Parathyroid adenoma (tissue), 2 donors: Measurements from ENCODE around the gene OR2AJ1.
A peak's percentile ranks its signal among the peaks of the same experiment; 100 is the strongest.
"Not testable (repeated sequence)": the region's sequence is repeated elsewhere in the genome, so short reads cannot be mapped to it uniquely, and the experiment has no call there.

Experiments
- H2AFZ ChIP-seq: fragments of 300-600 bp; sonication (generic); one replicate; pipeline ENCODE4 v1.7.0; 2017; ENCODE audit warnings: antibody characterized with exemption, mild to moderate bottlenecking
- H3K27ac ChIP-seq: fragments of 300-600 bp; sonication (generic); one replicate; pipeline ENCODE4 v1.7.0; 2017
- H3K27me3 ChIP-seq: fragments of 300-600 bp; sonication (generic); one replicate; pipeline ENCODE4 v1.7.0; 2017; ENCODE audit warnings: low read length; ENCODE audit not compliant: control insufficient read depth, insufficient read depth
- H3K36me3 ChIP-seq: fragments of 300-600 bp; sonication (generic); one replicate; pipeline ENCODE4 v1.7.0; 2017; ENCODE audit warnings: low read length; ENCODE audit not compliant: control insufficient read depth, insufficient read depth
- H3K4me1 ChIP-seq: fragments of 300-600 bp; sonication (generic); one replicate; pipeline ENCODE4 v1.7.0; 2017; ENCODE audit warnings: control low read depth
- H3K4me2 ChIP-seq: fragments of 300-600 bp; sonication (generic); one replicate; pipeline ENCODE4 v1.7.0; 2017; ENCODE audit warnings: low read length
- H3K4me3 ChIP-seq: fragments of 300-600 bp; sonication (generic); one replicate; pipeline ENCODE4 v1.7.0; 2017; ENCODE audit warnings: low read depth, low read length
- H3K79me2 ChIP-seq: fragments of 300-600 bp; sonication (generic); one replicate; pipeline ENCODE4 v1.7.0; 2017; ENCODE audit warnings: control low read depth
- H3K9ac ChIP-seq: fragments of 300-600 bp; sonication (generic); one replicate; pipeline ENCODE4 v1.7.0; 2017; ENCODE audit warnings: mild to moderate bottlenecking
- H3K9me3 ChIP-seq: fragments of 300-600 bp; sonication (generic); one replicate; pipeline ENCODE4 v1.7.0; 2017; ENCODE audit warnings: low read length; ENCODE audit not compliant: control insufficient read depth
- CTCF ChIP-seq: fragments of 300-600 bp; sonication (generic); IDR thresholded peaks from one replicate; pipeline ENCODE4 v1.7.0; 2017; ENCODE audit warnings: antibody characterized with exemption, mild to moderate bottlenecking
- donor health status: primary hyperparathyroidism.

The OR2AJ1 gene

DNA sequence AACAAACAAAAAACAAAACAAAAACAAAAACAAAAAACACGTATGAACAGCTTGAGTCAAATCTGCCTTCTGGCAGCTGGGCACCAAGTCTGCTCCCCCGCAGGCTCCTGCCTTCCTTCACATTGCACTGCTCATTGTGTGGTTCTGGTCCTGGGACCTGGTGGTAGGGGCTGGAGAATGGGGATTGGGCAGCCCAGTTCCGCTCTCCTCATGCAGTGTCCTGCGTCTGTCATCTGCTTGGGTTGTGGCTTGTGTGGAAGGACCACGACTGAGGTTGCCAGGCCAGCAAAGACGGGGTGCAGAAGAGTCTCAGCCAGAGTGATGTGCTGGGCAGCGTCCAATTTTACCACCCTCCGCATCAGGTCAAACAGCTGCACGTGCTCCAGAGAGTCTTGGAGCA lies 11.1 kb downstream of the OR2AJ1 start:
- H3K9ac ChIP-seq: no peak overlapping the region
- H3K9me3 ChIP-seq: no peaks in the 10 kb centered on the region
- H3K4me1 ChIP-seq: no peaks in the 10 kb centered on the region
- H3K79me2 ChIP-seq: no peaks in the 10 kb centered on the region
- no peak for TF ChIP-seq CTCF
- no peak overlapping the region for H3K4me3 ChIP-seq
- no peaks in the 10 kb centered on the region for H3K27me3 ChIP-seq
- H3K27ac ChIP-seq: no peak overlapping the region
- no peaks in the 10 kb centered on the region for H3K36me3 ChIP-seq
- no peak overlapping the region for H2AFZ ChIP-seq
- no peak overlapping the region for H3K4me2 ChIP-seq

DNA sequence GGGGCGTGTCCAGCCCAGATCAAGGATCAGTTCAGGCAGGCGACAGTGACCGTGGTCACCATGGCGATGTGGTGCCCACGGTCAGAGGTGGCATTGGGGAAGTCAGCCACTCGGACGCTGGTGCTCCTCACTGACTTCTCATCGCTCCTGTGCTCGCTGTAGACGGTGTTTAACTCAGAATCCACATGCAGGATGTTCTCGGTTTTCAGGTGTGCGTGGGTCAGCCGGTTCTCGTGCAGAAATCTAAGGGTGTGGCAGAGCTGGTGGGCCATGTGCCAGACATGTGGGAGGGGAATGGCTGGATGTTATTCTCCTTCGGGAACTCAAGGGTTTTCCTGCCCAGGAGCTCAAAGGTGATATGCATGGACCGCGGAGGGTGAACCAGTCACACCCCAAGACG lies 11.7 kb downstream of the OR2AJ1 start:
- Histone ChIP-seq H3K9me3 (no peaks in the 10 kb centered on the region), H2AFZ (no peak overlapping the region), H3K27me3 (no peaks in the 10 kb centered on the region), H3K4me3 (no peak overlapping the region), H3K4me2 (no peak overlapping the region), H3K27ac (no peak overlapping the region), H3K9ac (no peak overlapping the region), H3K36me3 (no peaks in the 10 kb centered on the region), H3K4me1 (no peaks in the 10 kb centered on the region), H3K79me2 (no peaks in the 10 kb centered on the region)
- TF ChIP-seq CTCF: no peak

- not testable (repeated sequence) for H3K27ac ChIP-seq, H3K9ac ChIP-seq
- peak overlapping the region; percentile 39 for H3K4me3 ChIP-seq
Measured at GRCh38 chr1:247936965-247937734, 12.5 kb downstream of the OR2AJ1 start.

DNA sequence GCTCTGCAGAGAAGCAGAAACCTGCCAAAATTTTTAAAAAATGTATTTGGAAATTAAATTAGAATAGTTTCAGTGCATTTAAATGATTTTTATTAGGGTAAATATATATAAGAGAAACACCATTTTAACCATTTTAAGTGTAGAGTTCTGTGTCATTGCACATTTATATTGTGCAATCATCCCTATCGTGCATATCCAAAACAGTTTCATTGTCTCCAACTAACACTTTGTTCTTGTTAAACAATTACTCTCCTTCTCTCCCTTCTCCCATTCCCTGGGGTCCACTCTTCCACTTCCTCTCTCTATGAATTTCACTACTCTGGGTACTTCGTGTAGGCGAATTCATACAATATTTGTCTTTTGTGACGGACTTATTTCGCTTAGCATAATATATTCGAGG lies 17.9 kb downstream of the OR2AJ1 start:
- H3K4me2 ChIP-seq: no peak overlapping the region
- H3K9me3 ChIP-seq: no peaks in the 10 kb centered on the region
- no peaks in the 10 kb centered on the region for H3K4me1 ChIP-seq
- H3K27ac ChIP-seq: no peak overlapping the region
- H3K79me2 ChIP-seq: no peaks in the 10 kb centered on the region
- no peak for TF ChIP-seq CTCF
- H3K36me3 ChIP-seq: no peaks in the 10 kb centered on the region
- H3K4me3 ChIP-seq: no peak overlapping the region
- H3K9ac ChIP-seq: no peak overlapping the region
- H3K27me3 ChIP-seq: no peaks in the 10 kb centered on the region
- H2AFZ ChIP-seq: no peak overlapping the region

More at GRCh38 chr1:247936965-247937734, 12.5 kb downstream of the OR2AJ1 start:
- H2AFZ ChIP-seq, H3K9me3 ChIP-seq, H3K36me3 ChIP-seq, H3K4me1 ChIP-seq, H3K79me2 ChIP-seq, H3K27me3 ChIP-seq: not testable (repeated sequence)
- H3K4me2 ChIP-seq: peak overlapping the region; percentile 66

DNA sequence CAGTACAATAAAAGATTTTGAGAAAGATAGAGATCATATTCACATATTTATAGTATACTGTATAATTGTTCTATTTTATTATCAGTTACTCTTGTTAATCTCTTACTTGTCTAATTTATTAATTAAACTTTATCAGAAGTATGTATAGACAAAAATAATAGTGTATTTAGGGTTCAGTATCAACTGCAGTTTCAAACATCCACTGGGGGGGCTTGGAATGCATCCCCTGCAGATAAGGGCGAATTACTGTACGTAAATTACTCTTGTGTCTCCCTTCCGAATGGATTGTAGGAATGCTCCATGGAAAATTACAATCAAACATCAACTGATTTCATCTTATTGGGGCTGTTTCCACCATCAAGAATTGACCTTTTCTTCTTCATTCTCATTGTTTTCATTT lies 23.9 kb downstream of the OR2AJ1 start, which contains the start of gene OR2L8:
TSS of gene OR2L8 (plus strand) at position 301 of the 400 bp plus-strand sequence. CDS start at position 301, 0 bp downstream.
- Histone ChIP-seq H3K9me3 (no peaks in the 10 kb centered on the region), H3K4me2 (no peak within 1 kb of the TSS), H3K79me2 (no peaks in the 10 kb centered on the region), H2AFZ (no peak within 1 kb of the TSS), H3K4me1 (no peaks in the 10 kb centered on the region), H3K27ac (no peak within 1 kb of the TSS), H3K9ac (no peak within 1 kb of the TSS), H3K36me3 (no peaks in the 10 kb centered on the region), H3K27me3 (no peaks in the 10 kb centered on the region), H3K4me3 (no peak within 1 kb of the TSS)
- TF ChIP-seq CTCF: no peak
